HepG2 (cell line): ENCODE data around the gene GRM4. TPM values are rescaled to one million over a fixed set of nuclear protein-coding genes. Genes with fewer than 3 reads are reported as not detected.
A peak's percentile ranks its signal among the peaks of the same experiment; 100 is the strongest.

Experiments
- DZIP1 ChIP-seq: sonication (generic); formaldehyde crosslinking; IDR thresholded peaks from 2 replicates; pipeline ENCODE4 v1.5.0; 2020; ENCODE audit warnings: mild to moderate bottlenecking, missing genetic modification reagents
- GATA4 ChIP-seq: sonication (generic); IDR thresholded peaks from 2 replicates; pipeline ENCODE4 v1.6.1; 2016; ENCODE audit warnings: antibody characterized with exemption, low read depth, borderline replicate concordance
- HOXA9 ChIP-seq: sonication (generic); formaldehyde crosslinking; IDR thresholded peaks from 2 replicates; pipeline ENCODE4 v1.8.1; 2022; ENCODE audit warnings: missing genetic modification reagents, mild to moderate bottlenecking, moderate library complexity, borderline replicate concordance
- SUZ12 ChIP-seq: fragments of 150-350 bp; IDR thresholded peaks from 2 replicates; pipeline ENCODE4 v1.6.1; 2014; ENCODE audit warnings: low read depth, low read length
- ZNF572 ChIP-seq: sonication (generic); formaldehyde crosslinking; IDR thresholded peaks from 2 replicates; pipeline ENCODE4 v1.5.1; 2020; ENCODE audit warnings: mild to moderate bottlenecking, missing genetic modification reagents
- ZNF761 ChIP-seq: sonication (generic); formaldehyde crosslinking; conservative IDR thresholded peaks from 2 replicates; pipeline ENCODE4 v1.4.0; 2020; ENCODE audit warnings: mild to moderate bottlenecking, missing genetic modification reagents
- ZNF83 ChIP-seq: sonication (generic); formaldehyde crosslinking; IDR thresholded peaks from 2 replicates; pipeline ENCODE4 v1.4.0; 2020; ENCODE audit warnings: missing genetic modification reagents, mild to moderate bottlenecking, borderline replicate concordance
- polyA plus RNA-seq, 8 experiments: library from polyadenylated mRNA; depleted of rRNA in 3 of 8; stranded (reverse) in 7 of 8; unstranded in 1 of 8; fragments of >200 nt; fragmentation: Illumina TruSeq in 4 of 8; extraction: Trizol in 4 of 8; gene quantifications; 2 replicates each; pipeline versions ENCODE4 v1.2.1 to v1.2.3, GENCODE V29; 2011 to 2016; ENCODE audit warnings: low read depth in 4 of 8, missing spikeins in 1 of 8, mixed read lengths in 1 of 8; ENCODE audit not compliant: insufficient read depth in 1 of 8
- total RNA-seq, 5 experiments: library from RNA; depleted of rRNA; stranded (reverse); fragments of >200 nt; fragmentation: Illumina TruSeq; extraction: Trizol; gene quantifications; 2 replicates each; pipeline ENCODE4 v1.2.3, GENCODE V29; 2016; ENCODE audit warnings: low read depth in 1 of 5
- TF ChIP-seq, protein P1 (sequence below): sonication (generic); formaldehyde crosslinking; IDR thresholded peaks from 2 replicates; pipeline ENCODE4 v1.4.0; 2020; ENCODE audit warnings: missing genetic modification reagents, mild to moderate bottlenecking, borderline replicate concordance
- TF ChIP-seq, protein P2 (sequence below): sonication (generic); formaldehyde crosslinking; IDR thresholded peaks from 2 replicates; pipeline ENCODE4 v1.9.0; 2021; ENCODE audit warnings: missing genetic modification reagents, borderline replicate concordance
- TF ChIP-seq, protein P3 (sequence below): sonication (generic); formaldehyde crosslinking; IDR thresholded peaks from one replicate; pipeline ENCODE4 v1.5.1; 2020; ENCODE audit warnings: mild to moderate bottlenecking, missing genetic modification reagents; ENCODE audit errors: not compliant biosample characterization

GRM4 gene
- total and polyA plus RNA-seq, 2 of the 13 experiments (the other 11 are each of a cell fraction or from before 2014, with no cell fraction given): not detected

- TF ChIP-seq GATA4 (no peak; the same call in 1 of the 2 replicates), HOXA9 (CRISPR knock-in tag) (no peak; the same call in 1 of the 2 replicates), ZNF83 (CRISPR knock-in tag) (no peak), ZNF761 (CRISPR knock-in tag) (peak; percentile 73; the same call in 1 of the 2 replicates), DZIP1 (no peak), SUZ12 (no peak), ZNF572 (CRISPR knock-in tag) (no peak)
- TF ChIP-seq, protein P1, sequence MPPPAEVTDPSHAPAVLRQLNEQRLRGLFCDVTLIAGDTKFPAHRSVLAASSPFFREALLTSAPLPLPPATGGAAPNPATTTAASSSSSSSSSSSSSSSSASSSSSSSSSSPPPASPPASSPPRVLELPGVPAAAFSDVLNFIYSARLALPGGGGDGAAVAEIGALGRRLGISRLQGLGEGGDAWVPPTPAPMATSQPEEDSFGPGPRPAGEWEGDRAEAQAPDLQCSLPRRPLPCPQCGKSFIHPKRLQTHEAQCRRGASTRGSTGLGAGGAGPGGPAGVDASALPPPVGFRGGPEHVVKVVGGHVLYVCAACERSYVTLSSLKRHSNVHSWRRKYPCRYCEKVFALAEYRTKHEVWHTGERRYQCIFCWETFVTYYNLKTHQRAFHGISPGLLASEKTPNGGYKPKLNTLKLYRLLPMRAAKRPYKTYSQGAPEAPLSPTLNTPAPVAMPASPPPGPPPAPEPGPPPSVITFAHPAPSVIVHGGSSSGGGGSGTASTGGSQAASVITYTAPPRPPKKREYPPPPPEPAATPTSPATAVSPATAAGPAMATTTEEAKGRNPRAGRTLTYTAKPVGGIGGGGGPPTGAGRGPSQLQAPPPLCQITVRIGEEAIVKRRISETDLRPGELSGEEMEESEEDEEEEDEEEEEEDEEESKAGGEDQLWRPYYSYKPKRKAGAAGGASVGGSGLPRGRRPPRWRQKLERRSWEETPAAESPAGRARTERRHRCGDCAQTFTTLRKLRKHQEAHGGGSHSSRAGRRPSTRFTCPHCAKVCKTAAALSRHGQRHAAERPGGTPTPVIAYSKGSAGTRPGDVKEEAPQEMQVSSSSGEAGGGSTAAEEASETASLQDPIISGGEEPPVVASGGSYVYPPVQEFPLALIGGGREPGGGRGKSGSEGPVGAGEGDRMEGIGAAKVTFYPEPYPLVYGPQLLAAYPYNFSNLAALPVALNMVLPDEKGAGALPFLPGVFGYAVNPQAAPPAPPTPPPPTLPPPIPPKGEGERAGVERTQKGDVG (CRISPR knock-in tag): no peak
- TF ChIP-seq, protein P2, sequence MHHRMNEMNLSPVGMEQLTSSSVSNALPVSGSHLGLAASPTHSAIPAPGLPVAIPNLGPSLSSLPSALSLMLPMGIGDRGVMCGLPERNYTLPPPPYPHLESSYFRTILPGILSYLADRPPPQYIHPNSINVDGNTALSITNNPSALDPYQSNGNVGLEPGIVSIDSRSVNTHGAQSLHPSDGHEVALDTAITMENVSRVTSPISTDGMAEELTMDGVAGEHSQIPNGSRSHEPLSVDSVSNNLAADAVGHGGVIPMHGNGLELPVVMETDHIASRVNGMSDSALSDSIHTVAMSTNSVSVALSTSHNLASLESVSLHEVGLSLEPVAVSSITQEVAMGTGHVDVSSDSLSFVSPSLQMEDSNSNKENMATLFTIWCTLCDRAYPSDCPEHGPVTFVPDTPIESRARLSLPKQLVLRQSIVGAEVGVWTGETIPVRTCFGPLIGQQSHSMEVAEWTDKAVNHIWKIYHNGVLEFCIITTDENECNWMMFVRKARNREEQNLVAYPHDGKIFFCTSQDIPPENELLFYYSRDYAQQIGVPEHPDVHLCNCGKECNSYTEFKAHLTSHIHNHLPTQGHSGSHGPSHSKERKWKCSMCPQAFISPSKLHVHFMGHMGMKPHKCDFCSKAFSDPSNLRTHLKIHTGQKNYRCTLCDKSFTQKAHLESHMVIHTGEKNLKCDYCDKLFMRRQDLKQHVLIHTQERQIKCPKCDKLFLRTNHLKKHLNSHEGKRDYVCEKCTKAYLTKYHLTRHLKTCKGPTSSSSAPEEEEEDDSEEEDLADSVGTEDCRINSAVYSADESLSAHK (CRISPR knock-in tag): no peak
- TF ChIP-seq, protein P3, sequence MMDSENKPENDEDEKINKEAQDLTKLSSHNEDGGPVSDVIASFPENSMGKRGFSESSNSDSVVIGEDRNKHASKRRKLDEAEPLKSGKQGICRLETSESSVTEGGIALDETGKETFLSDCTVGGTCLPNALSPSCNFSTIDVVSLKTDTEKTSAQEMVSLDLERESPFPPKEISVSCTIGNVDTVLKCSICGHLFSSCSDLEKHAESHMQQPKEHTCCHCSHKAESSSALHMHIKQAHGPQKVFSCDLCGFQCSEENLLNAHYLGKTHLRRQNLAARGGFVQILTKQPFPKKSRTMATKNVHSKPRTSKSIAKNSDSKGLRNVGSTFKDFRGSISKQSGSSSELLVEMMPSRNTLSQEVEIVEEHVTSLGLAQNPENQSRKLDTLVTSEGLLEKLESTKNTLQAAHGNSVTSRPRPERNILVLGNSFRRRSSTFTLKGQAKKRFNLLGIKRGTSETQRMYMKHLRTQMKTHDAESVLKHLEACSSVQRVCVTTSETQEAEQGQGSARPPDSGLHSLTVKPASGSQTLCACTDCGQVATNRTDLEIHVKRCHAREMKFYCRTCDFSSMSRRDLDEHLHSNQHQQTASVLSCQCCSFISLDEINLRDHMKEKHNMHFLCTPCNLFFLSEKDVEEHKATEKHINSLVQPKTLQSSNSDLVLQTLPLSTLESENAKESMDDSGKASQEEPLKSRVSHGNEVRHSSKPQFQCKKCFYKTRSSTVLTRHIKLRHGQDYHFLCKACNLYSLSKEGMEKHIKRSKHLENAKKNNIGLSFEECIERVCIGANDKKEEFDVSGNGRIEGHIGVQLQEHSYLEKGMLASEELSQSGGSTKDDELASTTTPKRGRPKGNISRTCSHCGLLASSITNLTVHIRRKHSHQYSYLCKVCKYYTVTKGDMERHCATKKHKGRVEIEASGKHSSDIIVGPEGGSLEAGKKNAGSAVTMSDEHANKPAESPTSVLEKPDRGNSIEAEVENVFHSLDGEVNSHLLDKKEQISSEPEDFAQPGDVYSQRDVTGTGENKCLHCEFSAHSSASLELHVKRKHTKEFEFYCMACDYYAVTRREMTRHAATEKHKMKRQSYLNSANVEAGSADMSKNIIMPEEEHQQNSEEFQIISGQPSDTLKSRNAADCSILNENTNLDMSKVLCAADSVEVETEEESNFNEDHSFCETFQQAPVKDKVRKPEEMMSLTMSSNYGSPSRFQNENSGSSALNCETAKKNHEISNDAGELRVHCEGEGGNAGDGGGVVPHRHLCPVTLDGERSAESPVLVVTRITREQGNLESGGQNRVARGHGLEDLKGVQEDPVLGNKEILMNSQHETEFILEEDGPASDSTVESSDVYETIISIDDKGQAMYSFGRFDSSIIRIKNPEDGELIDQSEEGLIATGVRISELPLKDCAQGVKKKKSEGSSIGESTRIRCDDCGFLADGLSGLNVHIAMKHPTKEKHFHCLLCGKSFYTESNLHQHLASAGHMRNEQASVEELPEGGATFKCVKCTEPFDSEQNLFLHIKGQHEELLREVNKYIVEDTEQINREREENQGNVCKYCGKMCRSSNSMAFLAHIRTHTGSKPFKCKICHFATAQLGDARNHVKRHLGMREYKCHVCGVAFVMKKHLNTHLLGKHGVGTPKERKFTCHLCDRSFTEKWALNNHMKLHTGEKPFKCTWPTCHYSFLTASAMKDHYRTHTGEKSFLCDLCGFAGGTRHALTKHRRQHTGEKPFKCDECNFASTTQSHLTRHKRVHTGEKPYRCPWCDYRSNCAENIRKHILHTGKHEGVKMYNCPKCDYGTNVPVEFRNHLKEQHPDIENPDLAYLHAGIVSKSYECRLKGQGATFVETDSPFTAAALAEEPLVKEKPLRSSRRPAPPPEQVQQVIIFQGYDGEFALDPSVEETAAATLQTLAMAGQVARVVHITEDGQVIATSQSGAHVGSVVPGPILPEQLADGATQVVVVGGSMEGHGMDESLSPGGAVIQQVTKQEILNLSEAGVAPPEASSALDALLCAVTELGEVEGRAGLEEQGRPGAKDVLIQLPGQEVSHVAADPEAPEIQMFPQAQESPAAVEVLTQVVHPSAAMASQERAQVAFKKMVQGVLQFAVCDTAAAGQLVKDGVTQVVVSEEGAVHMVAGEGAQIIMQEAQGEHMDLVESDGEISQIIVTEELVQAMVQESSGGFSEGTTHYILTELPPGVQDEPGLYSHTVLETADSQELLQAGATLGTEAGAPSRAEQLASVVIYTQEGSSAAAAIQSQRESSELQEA (CRISPR knock-in tag): no peak
Observed at GRCh38 chr6:33988121-33989015, 157.5 kb downstream of the GRM4 start (continued).
